Measurements from ENCODE around the gene MACF1.
A peak's percentile ranks its signal among the peaks of the same experiment; 100 is the strongest.
"Not testable (repeated sequence)": the region's sequence is repeated elsewhere in the genome, so short reads cannot be mapped to it uniquely, and the experiment has no call there.

The MACF1 gene

DNA sequence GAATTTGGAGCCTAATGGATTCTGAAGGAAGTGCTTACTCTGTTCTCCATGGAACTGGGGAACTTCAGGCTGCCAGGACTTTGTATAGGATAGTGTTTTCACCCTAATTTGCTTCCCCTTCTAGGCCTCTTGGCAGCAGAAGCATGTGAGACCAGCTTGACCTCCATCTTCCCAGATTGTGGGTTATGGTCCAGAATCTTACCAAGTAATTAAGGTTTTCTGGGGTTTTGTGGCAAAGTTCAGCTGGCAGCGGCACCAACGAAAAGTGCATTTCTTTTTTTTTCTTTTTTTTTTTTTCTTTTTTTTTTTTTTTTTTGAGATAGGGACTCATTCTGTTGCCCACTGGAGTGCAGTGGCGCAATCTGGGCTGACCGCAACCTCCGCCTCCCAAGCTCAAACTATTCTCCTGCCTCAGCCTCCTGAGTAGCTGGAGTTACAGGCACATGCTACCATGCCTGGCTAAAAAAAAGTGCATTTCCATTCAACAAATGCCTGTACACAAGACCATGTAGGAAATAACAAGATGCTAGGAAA, 283.6 kb downstream of the MACF1 start:
- no peak for DNase-seq

DNA sequence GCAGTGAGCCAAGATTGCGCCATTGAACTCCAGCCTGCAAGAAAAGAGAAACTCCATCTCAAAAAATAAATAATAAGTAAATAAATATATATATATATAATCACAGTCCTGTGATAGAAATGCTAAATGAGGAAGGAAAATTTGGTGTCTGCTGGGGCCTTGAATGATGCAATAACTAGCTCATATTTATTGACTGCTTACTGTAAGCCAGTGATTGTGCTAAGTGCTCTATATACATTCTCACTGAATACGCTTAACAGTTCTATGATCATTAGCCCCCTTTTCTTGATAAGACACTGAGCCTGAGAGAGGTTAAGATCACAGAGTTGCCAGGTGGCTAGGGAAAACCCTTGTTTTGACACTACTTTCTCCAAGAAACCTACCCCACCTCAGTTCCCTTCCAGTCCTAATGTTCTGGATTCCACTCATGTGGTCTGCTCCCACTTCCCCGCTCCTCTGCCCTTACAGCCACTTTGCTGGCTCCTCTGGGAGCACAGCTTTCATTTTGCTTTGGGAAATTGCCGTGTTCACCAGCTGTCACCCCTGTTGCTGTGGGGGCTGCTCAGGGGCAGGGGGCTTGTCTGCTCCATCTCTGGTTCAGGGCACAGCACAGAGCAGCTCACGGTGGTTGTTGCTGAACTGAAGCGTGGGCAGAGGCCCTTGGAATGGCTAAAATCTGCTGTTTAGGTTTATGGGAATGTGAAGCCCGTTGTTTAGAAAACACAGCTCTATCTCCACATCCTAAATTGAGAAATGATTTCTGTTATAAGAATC, 284.5 kb downstream of the MACF1 start:
- no peak for DNase-seq

- peak in 1 of 56 donors; percentile 10 for DNase-seq
Measured at GRCh38 chr1:39489567-39490239, 285.2 kb downstream of the MACF1 start.

- DNase-seq = peak in 3 of 56 donors; percentile 19 to 39 (median 38)
Measured at GRCh38 chr1:39490596-39491145, 286.2 kb downstream of the MACF1 start.

DNA sequence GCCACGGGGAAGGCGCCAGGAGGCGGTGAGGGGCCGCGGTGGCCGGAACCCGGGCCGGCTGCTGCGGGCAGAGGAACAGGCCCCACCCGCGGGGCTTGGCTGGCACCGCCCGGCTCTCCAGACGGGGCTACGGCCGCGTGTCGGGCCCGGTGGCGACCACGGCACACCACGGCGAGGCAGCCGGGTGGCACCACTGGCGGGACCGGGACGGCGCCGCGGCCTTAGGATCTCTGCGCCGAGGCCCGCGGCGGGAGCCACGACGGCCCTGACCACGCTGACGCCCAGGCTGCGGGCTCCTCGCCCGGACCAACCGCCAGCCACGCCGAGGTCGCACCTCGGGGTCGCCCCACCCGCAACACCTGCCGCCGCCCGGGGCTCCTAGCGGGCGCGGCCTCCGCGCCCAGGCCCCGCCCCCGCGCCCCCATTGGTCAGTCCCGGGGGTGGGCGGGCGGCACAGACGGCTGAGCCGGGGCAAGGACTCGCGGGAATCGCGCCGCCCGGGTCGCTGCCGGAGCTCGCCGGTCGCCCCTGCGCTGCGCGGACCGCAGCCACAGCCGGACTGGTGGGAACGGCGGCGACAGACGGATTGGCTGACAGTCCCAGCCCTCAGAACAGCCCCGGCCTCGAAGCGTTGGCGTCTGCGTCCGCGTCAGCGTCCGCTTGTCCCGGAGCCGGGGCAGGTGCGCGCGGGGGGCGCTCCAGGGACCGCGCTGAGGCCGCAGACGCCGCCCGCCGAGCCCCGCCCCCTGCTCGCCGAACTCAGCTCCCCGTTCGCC, 286.8 kb downstream of the MACF1 start, which contains the start of gene BMP8A:
Gene BMP8A, plus strand, starts transcription at position 491 of the 776 bp plus-strand sequence. CDS start 356 bp downstream, outside the sequence.
- peak in 8 of 56 donors; percentile 16 to 55 (median 32) for DNase-seq

DNA sequence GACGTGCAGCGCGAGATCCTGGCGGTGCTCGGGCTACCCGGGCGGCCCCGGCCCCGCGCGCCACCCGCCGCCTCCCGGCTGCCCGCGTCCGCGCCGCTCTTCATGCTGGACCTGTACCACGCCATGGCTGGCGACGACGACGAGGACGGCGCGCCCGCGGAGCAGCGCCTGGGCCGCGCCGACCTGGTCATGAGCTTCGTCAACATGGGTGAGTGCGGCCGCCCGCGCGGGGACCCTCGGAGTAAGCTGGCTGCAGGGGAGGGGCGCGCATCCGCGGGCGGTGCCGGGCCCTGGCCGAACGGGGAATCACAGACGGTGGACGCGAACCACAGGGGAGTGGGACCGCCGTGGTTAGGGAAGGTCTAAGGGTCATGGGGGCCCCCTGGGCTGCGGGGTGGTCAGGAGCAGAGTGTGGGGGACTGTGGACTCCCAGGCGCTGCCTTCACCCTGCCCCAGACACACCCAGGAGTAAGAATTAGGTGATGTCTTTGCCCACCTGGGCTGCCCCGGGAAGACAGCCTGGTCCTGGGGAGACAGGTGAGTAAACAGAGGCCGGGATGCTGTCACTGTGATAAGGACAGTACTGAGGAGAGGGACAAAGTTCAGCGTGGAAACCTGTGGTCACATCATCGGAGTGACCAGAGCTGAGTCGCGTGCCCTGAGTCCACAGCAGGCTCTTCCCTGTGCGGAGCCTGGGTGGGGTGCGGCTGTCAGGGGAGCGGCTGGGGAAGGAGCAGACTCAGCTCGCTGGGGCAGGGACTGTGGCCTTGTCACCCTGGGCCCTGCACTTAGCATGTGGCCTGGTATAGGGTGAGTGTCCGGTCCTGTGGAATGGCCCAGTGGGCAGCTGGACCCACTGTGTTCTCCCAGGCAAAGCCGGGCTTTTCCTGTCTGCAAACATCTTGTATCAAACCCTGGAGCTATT, 287.9 kb downstream of the MACF1 start:
- DNase-seq = not testable (repeated sequence)

DNA sequence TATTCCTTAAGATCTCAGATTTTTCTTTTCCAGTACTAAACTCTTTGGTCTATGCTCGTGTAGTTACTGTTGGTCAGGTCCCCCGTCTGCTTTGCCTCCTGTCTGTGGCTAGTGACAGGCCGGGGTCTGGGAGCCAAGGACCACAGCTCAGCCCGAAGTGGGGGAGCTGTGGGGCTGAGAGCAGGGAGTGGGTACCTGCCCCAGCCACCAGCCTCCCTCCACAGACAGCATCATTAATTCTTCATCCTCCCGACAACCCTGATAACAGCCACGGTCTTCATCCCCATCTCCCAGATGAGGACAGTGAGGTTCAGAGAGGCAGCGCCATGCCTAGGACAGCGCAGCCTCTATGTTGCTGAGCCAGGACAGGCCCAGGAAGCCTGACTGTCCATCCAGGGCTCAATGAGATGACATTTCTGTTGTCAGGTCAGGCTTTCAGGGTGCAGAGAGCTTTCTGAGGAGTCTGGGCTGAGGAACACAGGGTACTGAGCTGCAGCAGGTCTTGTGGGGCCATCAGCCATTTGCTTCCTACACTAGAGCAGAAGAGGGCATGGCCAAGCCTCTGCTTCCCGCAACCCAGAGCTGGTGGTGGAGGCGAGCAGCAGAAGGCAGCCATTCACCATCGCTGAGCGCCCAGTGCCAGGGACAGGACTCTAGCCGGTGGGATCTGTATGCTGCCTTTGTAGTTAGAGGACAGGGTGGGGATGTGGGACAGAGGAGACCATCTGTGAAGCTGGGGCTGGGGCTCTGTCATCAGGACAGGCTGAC, 288.7 kb downstream of the MACF1 start:
- DNase-seq = peak in 3 of 56 donors; percentile 10 to 29 (median 24)

DNA sequence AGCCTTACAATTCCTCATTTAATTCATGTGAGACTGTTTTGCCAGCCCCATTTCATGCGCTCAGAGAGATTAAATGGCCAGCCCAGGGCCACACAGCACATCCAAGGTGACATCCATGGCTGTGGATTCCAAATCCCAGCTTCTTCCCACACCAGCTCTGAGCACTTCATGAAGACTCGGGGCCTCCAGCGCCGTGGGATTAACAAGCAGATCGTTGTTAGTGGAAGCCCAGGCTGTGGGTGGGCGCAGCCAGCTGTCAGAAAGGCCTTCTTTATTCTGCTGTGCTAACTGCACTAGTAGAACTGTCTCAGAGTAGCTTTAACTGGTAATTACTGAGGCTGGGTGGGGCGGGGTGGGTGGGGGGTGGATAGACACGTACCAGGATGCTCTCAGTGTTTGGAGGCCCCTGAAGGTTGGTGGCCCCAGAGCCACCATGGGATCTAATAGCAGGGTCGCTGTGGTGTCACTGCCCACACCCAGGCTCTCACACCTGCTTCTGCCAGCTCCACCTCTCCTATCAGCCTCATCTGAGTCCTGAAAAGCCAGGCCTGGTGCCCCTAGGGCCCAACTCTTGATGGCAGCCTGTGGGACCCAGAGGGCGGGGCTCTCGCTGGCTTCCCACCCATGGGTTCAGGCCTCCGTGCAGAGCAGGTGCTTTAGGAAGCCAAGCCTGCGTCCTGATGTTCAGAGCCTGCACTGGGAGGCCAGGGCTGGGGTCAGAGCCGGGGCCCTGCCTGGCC, 290.3 kb downstream of the MACF1 start:
- DNase-seq = peak in 15 of 56 donors; percentile 19 to 60 (median 29)

- DNase-seq = not testable (repeated sequence)
Measured at GRCh38 chr1:39496520-39496919, 292.0 kb downstream of the MACF1 start.

DNA sequence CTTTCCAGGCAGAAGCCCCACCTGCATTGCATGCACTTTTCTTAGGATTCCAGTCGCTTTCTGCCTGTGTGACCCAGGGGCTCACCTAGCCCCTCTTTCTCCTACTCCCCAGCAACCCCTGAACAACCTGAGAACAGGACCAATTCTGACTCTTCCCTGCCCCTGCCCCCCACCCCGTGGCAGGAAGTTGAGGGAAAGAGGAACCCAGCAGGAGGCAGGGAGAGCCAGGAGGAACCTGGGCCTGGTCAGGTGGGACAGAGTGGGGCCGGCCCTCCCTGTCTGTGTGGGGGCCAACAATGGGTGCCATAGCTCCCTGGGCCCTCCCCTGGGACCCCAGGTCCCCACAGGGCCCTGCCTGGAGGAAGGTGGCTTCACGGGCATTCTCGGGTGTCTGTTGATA, 293.1 kb downstream of the MACF1 start:
- no peak for DNase-seq

DNA sequence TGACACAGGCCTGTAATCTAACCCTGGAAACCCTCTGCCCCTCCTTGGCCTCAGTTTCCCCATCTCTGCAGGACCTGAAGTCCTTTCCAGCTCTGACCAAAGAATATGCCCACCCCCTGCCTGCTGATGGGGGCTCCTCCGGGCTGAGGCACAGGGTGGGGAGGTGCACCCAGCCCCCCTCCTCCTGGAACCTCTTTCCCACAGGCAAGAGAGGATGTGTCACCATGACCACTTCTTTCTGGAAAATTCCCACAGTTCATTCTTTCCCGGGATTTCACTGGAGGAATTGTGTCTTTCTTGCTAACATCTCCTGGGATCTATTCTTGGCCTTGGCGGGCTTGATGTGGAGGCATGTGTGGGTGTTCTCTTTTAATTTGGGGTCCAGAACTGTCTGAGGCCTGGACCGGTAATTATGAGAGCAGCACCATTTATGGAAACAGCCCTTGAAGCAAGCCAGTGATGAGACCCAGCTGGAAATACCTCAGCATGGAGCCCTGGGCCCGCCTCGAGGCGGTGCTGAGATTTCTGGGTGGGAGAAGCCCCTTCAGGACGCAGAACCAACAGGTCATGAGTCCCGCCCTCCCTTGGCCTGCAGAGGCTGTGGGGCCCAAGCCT, 293.7 kb downstream of the MACF1 start:
- not testable (repeated sequence) for DNase-seq

- DNase-seq = not testable (repeated sequence)
Measured at GRCh38 chr1:39498821-39499220, 294.3 kb downstream of the MACF1 start.

- DNase-seq = no peak
Measured at GRCh38 chr1:39499668-39500067, 295.2 kb downstream of the MACF1 start.

- DNase-seq = no peak
Measured at GRCh38 chr1:39500862-39501389, 296.4 kb downstream of the MACF1 start.

DNA sequence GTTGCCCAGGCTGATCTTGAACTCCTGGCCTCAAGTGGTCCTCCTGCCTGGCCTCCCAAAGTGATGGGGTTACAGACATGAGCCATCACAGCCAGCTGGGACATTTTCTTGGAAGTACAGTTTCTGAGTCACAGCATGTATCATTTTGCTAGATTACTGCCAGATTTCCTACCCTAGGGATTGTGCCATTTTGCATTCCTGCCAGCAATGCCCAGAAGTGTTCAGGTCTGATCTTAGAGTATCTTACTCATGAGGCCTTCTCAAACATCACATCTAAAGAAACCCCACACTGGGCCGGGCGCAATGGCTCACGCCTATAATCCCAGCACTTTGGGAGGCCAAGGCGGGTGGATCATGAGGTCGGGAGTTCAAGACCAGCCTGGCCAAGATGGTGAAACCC, 297.2 kb downstream of the MACF1 start:
- no peak for DNase-seq

DNA sequence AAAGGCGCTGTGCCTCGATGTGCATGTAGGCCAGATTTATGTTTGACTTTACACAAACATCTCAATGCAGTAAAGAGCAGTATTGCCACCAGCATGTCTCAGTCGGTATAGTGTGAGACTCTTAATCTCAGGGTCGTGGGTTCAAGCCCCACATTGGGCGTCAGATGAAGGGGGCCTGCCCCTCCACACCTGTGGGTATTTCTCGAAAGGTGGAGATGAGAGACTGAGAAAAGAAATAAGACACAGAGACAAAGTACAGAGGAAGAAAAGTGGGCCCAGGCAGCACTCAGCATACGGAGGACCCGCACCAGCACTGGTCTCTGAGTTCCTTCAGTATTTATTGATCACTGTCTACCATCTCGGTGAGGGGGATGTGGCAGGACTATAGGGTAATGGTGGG, 299.9 kb downstream of the MACF1 start:
- DNase-seq = not testable (repeated sequence)

- no peak for DNase-seq
Measured at GRCh38 chr1:39505289-39505688, 300.8 kb downstream of the MACF1 start.

Data from amygdala (tissue), 56 donors.